Suprapubic skin (tissue), 4 donors: ENCODE results near the gene LYL1. TPM values are rescaled to one million over a fixed set of nuclear protein-coding genes. Genes with fewer than 3 reads are reported as not detected.

Experiments used
- DNase-seq, 2 donors: peaks; one replicate each; pipeline ENCODE4 v3.0.0-alpha.2; 2019; ENCODE audit warnings: low spot score in 2 of 2
- H3K27ac ChIP-seq: fragments of 200-600 bp; sonication (generic); one replicate; pipeline ENCODE4 v1.5.1; 2019
- H3K27me3 ChIP-seq: fragments of 200-600 bp; sonication (generic); one replicate; pipeline ENCODE4 v1.5.1; 2019
- H3K36me3 ChIP-seq: fragments of 200-600 bp; sonication (generic); one replicate; pipeline ENCODE4 v1.5.1; 2019
- H3K4me1 ChIP-seq: fragments of 200-600 bp; sonication (generic); one replicate; pipeline ENCODE4 v1.5.1; 2019
- H3K4me3 ChIP-seq: fragments of 200-600 bp; sonication (generic); one replicate; pipeline ENCODE4 v1.5.1; 2019; ENCODE audit warnings: mild to moderate bottlenecking
- H3K9me3 ChIP-seq: fragments of 200-600 bp; sonication (generic); one replicate; pipeline ENCODE4 v1.5.1; 2019
- EP300 ChIP-seq: sonication (generic); formaldehyde crosslinking; IDR thresholded peaks from one replicate; pipeline ENCODE4 v1.6.1; 2017; ENCODE audit warnings: antibody characterized with exemption
- POLR2A ChIP-seq, 2 donors: fragments of 450-650 bp; IDR thresholded peaks; one replicate each; pipeline ENCODE4 v1.6.1; 2017; ENCODE audit warnings: antibody characterized with exemption in 2 of 2, mild to moderate bottlenecking in 2 of 2, moderate library complexity in 2 of 2
- POLR2AphosphoS5 ChIP-seq, 3 donors: sonication (generic); formaldehyde crosslinking; IDR thresholded peaks; one replicate each; pipeline ENCODE4 v1.6.1; 2017; ENCODE audit warnings: antibody characterized with exemption in 3 of 3
- WGBS: methylation state at CpG from one replicate; pipeline ENCODE4 v1.1.5; 2018; 5-methylcytosine and 5-hydroxymethylcytosine counted together
- total RNA-seq, 4 donors: library from RNA; depleted of rRNA; stranded (reverse); fragments of >200 nt; gene quantifications; one replicate each; pipeline ENCODE4 v1.1.0, GENCODE V29; 2016
- TF ChIP-seq, protein P1 (sequence below), 2 donors: fragments of 200-600 bp in 1 of 2; fragments of 450-650 bp in 1 of 2; sonication (generic) in 1 of 2; IDR thresholded peaks; one replicate each; pipeline ENCODE4 v1.5.1; 2016 to 2019; ENCODE audit warnings: antibody characterized with exemption in 2 of 2, mild to moderate bottlenecking in 1 of 2, moderate library complexity in 1 of 2

LYL1 gene
- total RNA-seq, 4 donors from 2014 or later, result 1.5 to 2.7 (median 2.2) TPM

DNA sequence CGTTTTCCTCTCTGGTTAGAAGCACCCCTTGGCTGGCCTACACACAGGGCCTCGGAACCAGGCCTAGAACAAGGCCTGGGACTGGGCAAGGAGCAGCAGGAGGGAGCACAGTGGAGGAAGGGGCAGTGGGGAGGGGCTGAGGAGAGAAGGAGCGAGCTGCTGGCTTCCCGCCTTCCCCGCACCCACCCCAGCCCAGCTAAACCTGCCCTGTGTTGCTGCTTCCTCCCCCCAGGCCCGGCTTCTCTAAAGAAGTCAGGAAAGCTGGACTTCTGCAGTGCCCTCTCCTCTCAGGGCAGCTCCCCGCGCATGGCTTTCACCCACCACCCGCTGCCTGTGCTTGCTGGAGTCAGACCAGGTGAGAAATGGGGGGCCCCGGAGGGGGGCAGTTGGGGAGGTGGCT, 24.3 kb downstream of the LYL1 start:
- Histone ChIP-seq H3K4me3 (no peak overlapping the region), H3K36me3 (peaks cover 73% of the 10 kb centered on the region), H3K9me3 (no peaks in the 10 kb centered on the region), H3K27me3 (no peaks in the 10 kb centered on the region), H3K4me1 (peaks cover 62% of the 10 kb centered on the region), H3K27ac (peak overlapping the region; percentile 83)
- TF ChIP-seq EP300 (no peak), POLR2A (IDR thresholded peaks at IDR 0.05) (no peak), POLR2AphosphoS5 (IDR thresholded peaks at IDR 0.05) (no peak)
- TF ChIP-seq, protein P1, sequence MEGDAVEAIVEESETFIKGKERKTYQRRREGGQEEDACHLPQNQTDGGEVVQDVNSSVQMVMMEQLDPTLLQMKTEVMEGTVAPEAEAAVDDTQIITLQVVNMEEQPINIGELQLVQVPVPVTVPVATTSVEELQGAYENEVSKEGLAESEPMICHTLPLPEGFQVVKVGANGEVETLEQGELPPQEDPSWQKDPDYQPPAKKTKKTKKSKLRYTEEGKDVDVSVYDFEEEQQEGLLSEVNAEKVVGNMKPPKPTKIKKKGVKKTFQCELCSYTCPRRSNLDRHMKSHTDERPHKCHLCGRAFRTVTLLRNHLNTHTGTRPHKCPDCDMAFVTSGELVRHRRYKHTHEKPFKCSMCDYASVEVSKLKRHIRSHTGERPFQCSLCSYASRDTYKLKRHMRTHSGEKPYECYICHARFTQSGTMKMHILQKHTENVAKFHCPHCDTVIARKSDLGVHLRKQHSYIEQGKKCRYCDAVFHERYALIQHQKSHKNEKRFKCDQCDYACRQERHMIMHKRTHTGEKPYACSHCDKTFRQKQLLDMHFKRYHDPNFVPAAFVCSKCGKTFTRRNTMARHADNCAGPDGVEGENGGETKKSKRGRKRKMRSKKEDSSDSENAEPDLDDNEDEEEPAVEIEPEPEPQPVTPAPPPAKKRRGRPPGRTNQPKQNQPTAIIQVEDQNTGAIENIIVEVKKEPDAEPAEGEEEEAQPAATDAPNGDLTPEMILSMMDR (IDR thresholded peaks at IDR 0.05), result no peak
- 56% methylated on average over 9 of the region's 10 CpGs for WGBS
- no peak for DNase-seq

GRCh38 chr19:13077240-13077639, 25.4 kb downstream of the LYL1 start:
- H3K4me3 ChIP-seq, result no peak overlapping the region
- H3K36me3 ChIP-seq, result peaks cover 68% of the 10 kb centered on the region
- no peaks in the 10 kb centered on the region for H3K9me3 ChIP-seq
- H3K27me3 ChIP-seq, result no peaks in the 10 kb centered on the region
- TF ChIP-seq EP300 (no peak), POLR2AphosphoS5 (IDR thresholded peaks at IDR 0.05) (no peak), POLR2A (IDR thresholded peaks at IDR 0.05) (no peak)
- TF ChIP-seq, protein P1 (IDR thresholded peaks at IDR 0.05), result no peak
- DNase-seq, result no peak
- H3K4me1 ChIP-seq, result peaks cover 59% of the 10 kb centered on the region
- peak overlapping the region; percentile 83 for H3K27ac ChIP-seq
- 49% methylated on average over 11 of the region's 11 CpGs for WGBS

GRCh38 chr19:13076787-13077186, 25.9 kb downstream of the LYL1 start:
- H3K36me3 ChIP-seq, result peaks cover 63% of the 10 kb centered on the region
- peak overlapping the region; percentile 51 for H3K27ac ChIP-seq
- H3K4me3 ChIP-seq, result no peak overlapping the region
- 50% methylated on average over 1 of the region's 6 CpGs for WGBS
- no peak for DNase-seq
- H3K4me1 ChIP-seq, result peaks cover 59% of the 10 kb centered on the region
- no peak for TF ChIP-seq POLR2AphosphoS5 (IDR thresholded peaks at IDR 0.05)
- TF ChIP-seq, protein P1 (IDR thresholded peaks at IDR 0.05), result no peak
- no peak for TF ChIP-seq POLR2A (IDR thresholded peaks at IDR 0.05)
- no peak for TF ChIP-seq EP300
- no peaks in the 10 kb centered on the region for H3K27me3 ChIP-seq
- H3K9me3 ChIP-seq, result no peaks in the 10 kb centered on the region

- Histone ChIP-seq H3K27me3 (no peaks in the 10 kb centered on the region), H3K27ac (peak overlapping the region; percentile 51), H3K4me1 (peaks cover 56% of the 10 kb centered on the region), H3K4me3 (no peak overlapping the region), H3K9me3 (no peaks in the 10 kb centered on the region), H3K36me3 (peaks cover 59% of the 10 kb centered on the region)
- TF ChIP-seq EP300, result no peak
- no peak for TF ChIP-seq POLR2A (IDR thresholded peaks at IDR 0.05)
- no peak for TF ChIP-seq POLR2AphosphoS5 (IDR thresholded peaks at IDR 0.05)
- TF ChIP-seq, protein P1 (IDR thresholded peaks at IDR 0.05), result no peak
- 63% methylated on average over 8 of the region's 8 CpGs for WGBS
- DNase-seq, result no peak
Measured at GRCh38 chr19:13076320-13076719, 26.3 kb downstream of the LYL1 start.

DNA sequence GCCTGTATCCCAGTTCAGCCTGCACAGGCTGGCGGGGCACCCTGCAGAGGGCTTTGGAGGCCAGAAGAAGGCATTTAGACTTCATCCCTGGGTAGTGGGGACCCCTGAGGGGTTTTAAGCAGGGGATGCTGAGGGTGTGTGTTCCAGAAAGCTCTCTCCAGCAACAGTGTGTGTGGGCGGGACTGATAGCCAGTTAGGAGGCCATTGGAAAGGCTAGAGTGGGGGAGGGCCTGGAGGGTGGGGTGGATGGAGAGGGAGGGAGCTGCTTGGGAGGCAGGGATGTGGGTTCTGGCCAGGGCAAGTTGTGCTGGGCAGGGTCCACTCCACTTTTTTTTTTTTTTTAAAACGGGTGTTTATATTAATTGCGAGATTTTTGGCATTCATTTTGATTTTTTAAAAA, 28.3 kb downstream of the LYL1 start:
- no peak for DNase-seq
- TF ChIP-seq, protein P1 (IDR thresholded peaks at IDR 0.05), result no peak
- TF ChIP-seq POLR2AphosphoS5 (IDR thresholded peaks at IDR 0.05) (no peak), POLR2A (IDR thresholded peaks at IDR 0.05) (no peak), EP300 (no peak)
- peaks cover 58% of the 10 kb centered on the region for H3K4me1 ChIP-seq
- peaks cover 42% of the 10 kb centered on the region for H3K36me3 ChIP-seq
- peak overlapping the region; percentile 19 for H3K27ac ChIP-seq
- no peaks in the 10 kb centered on the region for H3K27me3 ChIP-seq
- no peaks in the 10 kb centered on the region for H3K9me3 ChIP-seq
- 54% methylated on average over 4 of the region's 4 CpGs for WGBS
- H3K4me3 ChIP-seq, result no peak overlapping the region
